ENCODE data around the gene TGFBI.

The TGFBI gene

DNA sequence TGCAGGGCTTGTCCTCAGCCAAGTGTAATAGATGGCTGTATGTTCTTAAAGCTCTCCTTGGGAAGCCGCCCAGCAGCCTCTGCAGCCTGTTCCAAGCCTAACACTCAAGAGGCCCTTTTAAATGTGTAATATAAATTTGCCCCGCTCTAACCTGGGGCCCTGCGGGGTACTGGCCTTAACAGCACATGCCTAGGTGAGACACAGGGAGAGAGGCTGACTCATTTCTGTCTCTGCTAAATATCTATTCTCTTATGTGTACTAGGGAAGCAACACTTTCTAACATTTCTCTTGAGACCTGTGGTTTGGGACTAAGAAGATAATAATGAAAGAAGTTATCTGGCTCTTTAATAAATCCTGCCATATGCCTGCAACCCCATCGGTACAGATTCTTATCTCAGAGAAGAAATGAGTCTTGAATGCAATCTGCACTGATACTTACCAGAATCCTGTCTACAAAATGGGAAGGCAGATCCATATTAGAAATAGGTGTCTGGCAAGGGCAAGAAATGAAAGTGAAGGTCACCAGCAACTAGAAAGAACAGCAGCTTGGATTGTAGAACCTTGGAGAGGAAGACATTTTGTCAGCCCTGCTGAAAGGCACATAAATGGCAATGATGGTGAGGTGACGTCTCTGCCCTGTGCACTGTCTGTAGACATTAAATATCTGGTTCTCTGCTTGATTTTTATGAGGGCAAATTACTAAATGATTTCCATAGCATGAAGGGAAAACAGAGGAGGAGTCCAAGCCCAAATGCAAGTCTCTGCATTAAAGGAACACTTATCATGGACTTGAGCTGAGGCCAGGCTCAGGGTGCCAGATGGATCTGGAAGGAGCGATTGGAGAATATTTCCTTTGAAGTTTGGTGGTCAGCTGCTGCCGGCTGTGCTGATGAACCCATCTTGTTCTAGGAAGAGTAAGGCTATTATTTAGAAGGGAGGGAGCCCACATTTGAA lies 14.5 kb upstream of the TGFBI start:
- no peaks in the 10 kb centered on the region for H3K9me3 Mint-ChIP-seq (ENCODE audit: low read depth)
- H3K36me3 Mint-ChIP-seq: no peaks in the 10 kb centered on the region
- H3K27ac Mint-ChIP-seq: no peak overlapping the region

DNA sequence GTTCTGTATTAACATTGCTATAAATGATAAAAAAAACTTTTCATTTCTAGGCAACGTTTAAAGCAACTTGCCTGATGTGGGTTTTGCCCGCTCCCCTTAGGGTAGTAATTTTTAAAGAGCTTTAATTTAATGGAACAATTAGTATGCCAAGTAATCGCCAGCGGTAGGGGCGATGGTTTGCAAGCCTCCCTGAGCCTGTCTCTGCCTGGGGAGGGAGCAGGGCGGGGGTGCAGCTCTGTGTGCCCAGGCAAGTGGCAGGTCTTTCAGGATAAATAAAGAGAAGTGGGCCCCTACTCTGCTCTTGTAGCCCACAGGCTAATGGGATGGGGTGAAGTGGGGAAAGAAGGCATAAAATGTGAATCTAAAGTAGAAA lies 13.8 kb upstream of the TGFBI start:
- H3K27me3 Mint-ChIP-seq: peaks cover 9% of the 10 kb centered on the region

More for the DNA sequence above, 14.5 kb upstream of the TGFBI start:
- peaks cover 9% of the 10 kb centered on the region for H3K27me3 Mint-ChIP-seq
- no peak overlapping the region for H3K4me3 Mint-ChIP-seq
- H3K4me1 Mint-ChIP-seq (ENCODE audit: low read depth): no peaks in the 10 kb centered on the region

DNA sequence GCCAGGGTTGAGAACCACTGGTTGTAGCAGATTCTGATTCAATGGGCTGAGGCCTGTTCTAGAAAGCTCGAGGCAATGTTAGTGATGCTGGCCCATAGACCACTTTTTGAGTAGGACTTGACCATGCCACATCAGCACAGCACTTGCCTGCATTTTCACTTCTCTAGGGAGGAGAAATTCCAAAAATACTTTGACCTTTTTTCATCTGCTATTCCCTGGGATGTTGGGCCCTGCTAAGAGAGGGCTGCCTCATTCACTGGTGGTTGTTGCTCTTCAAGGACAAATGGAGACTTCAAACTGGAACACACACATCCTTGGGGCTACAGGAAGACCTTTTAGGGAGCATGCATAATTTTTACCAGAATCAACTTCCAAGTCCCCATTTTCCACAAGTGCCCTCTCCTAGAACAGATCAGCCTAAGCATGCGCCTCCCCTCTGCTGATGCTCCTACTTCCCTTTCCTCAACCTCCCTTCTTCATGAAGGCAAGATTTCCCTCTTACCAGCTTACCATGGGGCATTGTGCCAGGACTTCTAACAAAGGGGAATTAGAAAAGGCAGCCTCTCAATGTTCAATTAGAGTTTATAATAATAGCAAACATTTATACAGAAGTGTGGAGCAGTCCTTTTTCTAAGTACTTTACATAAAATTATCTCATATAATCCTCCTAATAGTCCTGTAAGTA lies 12.7 kb upstream of the TGFBI start:
- no peaks in the 10 kb centered on the region for H3K9me3 Mint-ChIP-seq (ENCODE audit: low read depth)
- no peaks in the 10 kb centered on the region for H3K4me1 Mint-ChIP-seq (ENCODE audit: low read depth)
- H3K4me3 Mint-ChIP-seq: no peak overlapping the region
- H3K36me3 Mint-ChIP-seq: no peaks in the 10 kb centered on the region
- peaks cover 5% of the 10 kb centered on the region for H3K27me3 Mint-ChIP-seq
- no peak overlapping the region for H3K27ac Mint-ChIP-seq

More for the DNA sequence above, 13.8 kb upstream of the TGFBI start:
- Mint-ChIP-seq H3K36me3 (no peaks in the 10 kb centered on the region), H3K4me3 (no peak overlapping the region), H3K4me1 (ENCODE audit: low read depth) (no peaks in the 10 kb centered on the region), H3K27ac (no peak overlapping the region), H3K9me3 (ENCODE audit: low read depth) (no peaks in the 10 kb centered on the region)

DNA sequence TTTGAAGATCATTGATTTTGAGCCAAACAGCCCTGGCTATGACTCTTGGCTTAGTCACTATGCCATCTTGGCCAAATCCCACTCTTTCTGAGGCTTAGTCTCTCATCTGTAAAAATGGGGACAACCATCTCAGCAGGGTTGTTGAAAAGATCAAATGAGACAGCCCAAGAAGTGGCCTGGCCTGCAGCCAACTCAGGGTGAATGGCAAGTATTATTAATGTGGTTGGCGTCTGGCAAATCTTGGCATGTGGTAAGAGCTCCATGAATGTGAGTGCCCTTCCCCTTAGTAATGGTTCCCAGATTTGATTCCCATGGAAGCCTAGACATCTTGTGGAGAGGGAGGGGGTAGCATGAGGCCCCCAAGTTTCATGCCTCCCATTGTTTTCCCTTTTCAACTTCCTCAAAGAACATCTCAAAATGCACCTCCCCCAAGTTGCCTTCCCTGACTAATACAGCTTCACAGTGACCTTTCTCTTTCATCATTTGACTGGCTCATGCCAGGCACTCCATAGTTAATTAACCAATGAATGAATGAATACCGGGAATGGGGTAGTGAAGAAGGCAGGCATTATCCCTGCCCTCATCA lies 11.8 kb upstream of the TGFBI start:
- H3K27me3 Mint-ChIP-seq: peaks cover 5% of the 10 kb centered on the region
- H3K36me3 Mint-ChIP-seq: no peaks in the 10 kb centered on the region
- H3K4me3 Mint-ChIP-seq: no peak overlapping the region
- H3K27ac Mint-ChIP-seq: no peak overlapping the region
- H3K9me3 Mint-ChIP-seq (ENCODE audit: low read depth): no peaks in the 10 kb centered on the region
- no peaks in the 10 kb centered on the region for H3K4me1 Mint-ChIP-seq (ENCODE audit: low read depth)

DNA sequence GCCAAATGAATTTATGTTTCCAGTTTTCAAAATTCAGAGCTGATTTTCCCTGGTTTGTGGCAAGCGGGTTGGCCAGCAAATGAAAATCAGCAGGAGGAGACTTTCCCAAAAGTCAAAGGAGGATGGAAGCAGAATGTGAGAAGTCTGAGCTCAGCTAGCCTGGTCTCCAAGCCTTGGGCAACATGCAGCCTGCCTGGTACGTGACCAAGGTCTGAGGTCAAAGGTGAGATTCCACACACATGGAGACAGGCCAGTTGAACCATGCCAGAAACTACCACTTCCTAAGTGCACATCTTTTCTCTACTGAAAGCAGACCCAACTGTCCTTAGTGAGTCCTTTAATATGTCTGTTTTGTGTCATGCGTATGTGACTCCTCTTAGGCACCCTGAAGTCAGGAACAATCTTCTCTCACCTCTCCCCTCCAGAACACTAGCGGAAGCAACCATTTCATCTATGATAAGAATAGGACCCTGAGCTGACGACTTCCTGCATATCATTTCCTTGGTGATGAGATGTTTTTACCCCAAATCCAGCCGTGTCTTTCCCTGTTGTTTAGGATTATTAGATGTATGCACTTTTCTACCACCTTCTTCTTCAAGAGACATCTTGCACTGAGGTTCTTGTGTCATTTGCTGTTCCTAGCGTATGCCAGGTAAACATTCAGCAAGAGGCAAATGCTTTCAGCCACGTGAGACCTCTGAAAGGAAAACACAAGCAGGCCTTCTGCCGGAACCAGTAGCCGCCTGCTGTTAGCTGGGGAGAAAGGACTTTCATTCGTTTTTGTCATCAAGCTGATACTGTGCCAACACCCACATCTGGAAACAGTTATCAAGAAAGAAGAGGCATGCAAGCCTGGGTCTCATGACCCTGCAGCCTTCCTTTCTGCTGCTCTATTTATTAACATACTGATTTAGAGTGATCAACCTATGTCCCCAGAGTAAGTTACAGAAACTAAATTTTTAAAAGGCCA lies 9.7 kb upstream of the TGFBI start:
- H3K4me1 Mint-ChIP-seq (ENCODE audit: low read depth): no peaks in the 10 kb centered on the region
- H3K36me3 Mint-ChIP-seq: no peaks in the 10 kb centered on the region
- H3K4me3 Mint-ChIP-seq: no peak overlapping the region
- H3K27ac Mint-ChIP-seq: no peak overlapping the region
- no peaks in the 10 kb centered on the region for H3K9me3 Mint-ChIP-seq (ENCODE audit: low read depth)
- H3K27me3 Mint-ChIP-seq: peaks cover 6% of the 10 kb centered on the region

DNA sequence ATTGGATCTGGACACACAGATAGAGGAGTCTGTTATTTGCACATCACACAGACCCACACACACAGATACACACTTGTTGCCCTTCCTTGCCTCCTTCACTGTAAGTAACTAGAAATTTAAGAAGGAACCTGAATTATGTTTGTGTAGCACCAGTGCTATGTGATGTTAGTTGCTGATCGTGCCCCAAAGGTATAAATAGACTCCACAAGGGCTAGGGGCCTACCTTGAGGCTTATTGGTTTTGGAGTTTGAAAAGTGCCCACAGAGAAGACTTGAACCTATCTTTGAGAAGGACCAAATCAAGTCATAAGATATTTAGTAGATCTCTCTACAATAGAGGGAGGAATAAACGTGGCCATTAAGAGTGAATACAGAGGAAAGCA lies 8.8 kb upstream of the TGFBI start:
- Mint-ChIP-seq H3K4me3 (no peak overlapping the region), H3K27ac (no peak overlapping the region), H3K4me1 (ENCODE audit: low read depth) (no peaks in the 10 kb centered on the region), H3K9me3 (ENCODE audit: low read depth) (no peaks in the 10 kb centered on the region), H3K36me3 (no peaks in the 10 kb centered on the region), H3K27me3 (peaks cover 9% of the 10 kb centered on the region)

DNA sequence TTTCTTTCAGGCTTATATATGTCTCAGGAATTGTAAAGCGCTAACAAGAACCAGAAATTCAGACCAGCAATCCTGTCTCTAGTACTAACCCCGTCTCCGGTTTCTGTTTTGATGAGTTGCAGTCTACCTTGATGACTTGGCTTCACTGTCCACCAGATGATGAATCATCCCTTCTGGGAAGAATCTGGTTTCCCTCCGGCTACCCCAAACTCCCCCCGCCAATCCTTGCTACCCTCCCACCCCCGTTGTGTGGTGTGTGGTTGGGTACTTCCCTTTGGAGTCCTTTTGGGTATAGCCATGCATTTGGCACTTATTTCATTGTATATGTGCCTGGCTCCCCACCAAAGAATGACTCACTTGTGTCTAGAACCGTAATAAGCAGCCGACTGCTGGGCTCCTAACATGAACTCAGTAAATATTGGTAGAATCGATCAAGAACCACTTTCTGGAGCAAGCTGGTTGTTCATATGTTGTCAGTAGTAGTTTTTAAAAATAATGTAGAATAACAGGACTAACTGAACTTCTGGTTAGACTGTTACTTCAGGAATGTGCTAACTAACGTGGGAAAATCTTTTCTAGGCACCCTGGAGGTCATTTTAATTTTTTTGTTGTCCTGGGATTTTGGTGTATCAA lies 8.3 kb upstream of the TGFBI start:
- no peaks in the 10 kb centered on the region for H3K36me3 Mint-ChIP-seq
- peaks cover 9% of the 10 kb centered on the region for H3K27me3 Mint-ChIP-seq
- H3K4me3 Mint-ChIP-seq: no peak overlapping the region
- no peaks in the 10 kb centered on the region for H3K4me1 Mint-ChIP-seq (ENCODE audit: low read depth)
- no peak overlapping the region for H3K27ac Mint-ChIP-seq
- no peaks in the 10 kb centered on the region for H3K9me3 Mint-ChIP-seq (ENCODE audit: low read depth)

DNA sequence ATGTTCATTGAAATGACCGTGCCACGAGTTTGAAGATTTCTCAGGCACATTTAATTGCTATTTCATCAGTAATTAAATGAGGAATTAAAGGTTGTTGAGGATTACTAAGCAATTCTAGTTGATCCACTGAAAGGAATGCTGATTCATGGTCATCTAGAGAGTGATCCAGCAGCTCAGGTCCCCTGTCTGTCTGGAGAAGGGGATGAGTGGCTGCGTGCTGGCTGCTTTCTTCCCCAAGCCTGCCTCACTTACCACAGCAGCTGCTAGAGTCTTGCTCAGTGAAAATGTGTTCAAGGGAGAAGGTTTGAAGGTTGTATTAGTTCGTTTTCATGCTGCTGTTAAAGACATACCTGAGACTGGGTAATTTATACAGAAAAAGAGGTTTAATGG lies 7.8 kb upstream of the TGFBI start:
- H3K36me3 Mint-ChIP-seq: no peaks in the 10 kb centered on the region
- no peak overlapping the region for H3K27ac Mint-ChIP-seq
- H3K4me1 Mint-ChIP-seq (ENCODE audit: low read depth): no peaks in the 10 kb centered on the region
- peaks cover 9% of the 10 kb centered on the region for H3K27me3 Mint-ChIP-seq
- H3K4me3 Mint-ChIP-seq: no peak overlapping the region
- no peaks in the 10 kb centered on the region for H3K9me3 Mint-ChIP-seq (ENCODE audit: low read depth)

DNA sequence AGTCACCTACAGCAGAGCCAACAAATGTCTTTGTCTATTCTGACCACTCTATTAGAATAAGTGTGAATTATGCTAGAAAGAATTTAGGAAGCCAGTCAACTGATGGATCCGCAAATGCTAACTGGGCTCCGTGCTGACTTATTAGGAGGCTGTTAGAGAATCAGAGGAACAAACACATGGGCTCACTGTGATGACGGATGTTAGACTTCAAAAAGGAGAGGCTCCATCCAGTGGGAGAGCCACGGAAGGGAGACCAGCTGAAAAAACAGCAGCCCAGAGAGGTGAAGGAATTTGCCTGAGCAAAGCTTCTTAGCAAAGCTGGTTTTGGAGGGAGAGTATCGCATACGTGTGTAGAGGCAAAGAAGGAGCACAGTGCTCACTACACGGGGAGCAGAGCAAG lies 5.8 kb upstream of the TGFBI start:
- H3K4me1 Mint-ChIP-seq (ENCODE audit: low read depth): no peaks in the 10 kb centered on the region
- H3K9me3 Mint-ChIP-seq (ENCODE audit: low read depth): no peaks in the 10 kb centered on the region
- peaks cover 22% of the 10 kb centered on the region for H3K27me3 Mint-ChIP-seq
- H3K36me3 Mint-ChIP-seq: no peaks in the 10 kb centered on the region
- H3K4me3 Mint-ChIP-seq: no peak overlapping the region
- no peak overlapping the region for H3K27ac Mint-ChIP-seq

DNA sequence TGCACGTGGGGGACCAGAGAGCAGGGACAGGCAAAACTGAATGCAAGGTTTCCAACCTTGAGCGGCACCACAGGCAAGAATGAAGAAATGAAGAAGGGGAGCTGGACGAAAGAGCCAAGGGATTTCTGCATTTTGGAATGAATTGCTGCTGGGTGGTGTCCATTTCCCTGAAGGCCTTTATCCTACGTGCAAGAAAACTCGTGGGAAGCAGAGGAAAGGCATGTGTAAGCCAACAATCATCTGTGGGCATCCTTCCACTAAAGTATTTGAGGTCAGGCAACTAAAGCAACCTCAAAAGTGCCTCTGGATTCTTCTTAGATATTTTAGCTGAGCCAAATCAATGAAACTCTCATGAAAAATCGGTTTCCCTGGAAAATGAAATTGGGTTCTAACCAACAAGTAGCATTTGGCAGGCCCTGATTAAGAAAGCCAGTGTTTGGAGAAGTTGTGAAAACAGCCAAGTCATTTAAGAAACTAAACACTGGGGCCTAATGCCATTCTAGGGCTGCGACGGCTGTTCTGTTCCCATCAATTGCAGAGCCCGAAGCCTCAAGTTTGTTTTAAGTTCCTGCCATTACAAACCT lies 4.7 kb upstream of the TGFBI start:
- Mint-ChIP-seq H3K4me1 (ENCODE audit: low read depth) (no peaks in the 10 kb centered on the region), H3K36me3 (no peaks in the 10 kb centered on the region), H3K9me3 (ENCODE audit: low read depth) (no peaks in the 10 kb centered on the region), H3K27ac (no peak overlapping the region), H3K4me3 (no peak overlapping the region), H3K27me3 (peaks cover 23% of the 10 kb centered on the region)

DNA sequence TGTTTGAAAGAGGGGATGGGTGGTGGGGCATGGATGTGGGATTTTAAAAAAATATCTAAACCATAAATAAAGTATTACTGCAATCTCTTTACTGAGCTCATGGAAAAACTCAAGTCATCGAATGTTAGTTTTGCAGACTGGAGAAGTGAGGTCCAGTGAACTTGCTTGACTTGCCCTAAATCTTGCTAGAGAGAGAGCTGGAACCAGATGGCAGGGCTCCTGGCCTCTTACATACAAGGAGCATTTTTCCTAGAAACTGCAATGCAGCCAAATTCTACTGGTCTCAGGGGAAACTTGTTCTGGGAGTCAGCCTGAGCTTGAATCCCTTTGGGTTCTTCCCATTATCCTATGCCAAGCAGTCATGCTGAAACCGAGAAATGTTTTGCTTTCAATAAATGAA lies 2.9 kb upstream of the TGFBI start:
- Mint-ChIP-seq H3K27ac (no peak overlapping the region), H3K4me1 (ENCODE audit: low read depth) (no peaks in the 10 kb centered on the region), H3K9me3 (ENCODE audit: low read depth) (no peaks in the 10 kb centered on the region), H3K27me3 (peaks cover 23% of the 10 kb centered on the region), H3K36me3 (no peaks in the 10 kb centered on the region), H3K4me3 (no peak overlapping the region)

DNA sequence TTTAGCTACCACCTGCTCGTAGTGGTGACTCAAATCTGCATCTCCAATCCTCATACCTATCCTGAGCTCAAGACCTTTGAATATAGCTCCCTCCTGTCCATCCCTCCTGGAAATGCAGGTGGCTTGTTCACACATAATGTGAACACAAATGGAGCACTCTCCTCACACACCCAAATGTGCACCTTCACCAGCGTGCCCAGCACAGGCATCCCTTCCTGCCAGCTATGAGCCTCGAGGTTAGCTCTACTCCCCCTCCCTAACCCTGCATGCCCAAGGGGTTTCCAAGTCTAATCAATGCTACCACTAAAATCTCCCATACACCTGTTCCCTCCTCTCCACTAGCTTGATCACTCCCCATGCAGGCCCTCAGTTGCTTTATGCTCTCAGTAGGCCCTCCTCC lies 2.2 kb upstream of the TGFBI start:
- Mint-ChIP-seq H3K9me3 (ENCODE audit: low read depth) (no peaks in the 10 kb centered on the region), H3K4me3 (no peak overlapping the region), H3K27me3 (peaks cover 23% of the 10 kb centered on the region), H3K27ac (no peak overlapping the region), H3K36me3 (no peaks in the 10 kb centered on the region), H3K4me1 (ENCODE audit: low read depth) (no peaks in the 10 kb centered on the region)

DNA sequence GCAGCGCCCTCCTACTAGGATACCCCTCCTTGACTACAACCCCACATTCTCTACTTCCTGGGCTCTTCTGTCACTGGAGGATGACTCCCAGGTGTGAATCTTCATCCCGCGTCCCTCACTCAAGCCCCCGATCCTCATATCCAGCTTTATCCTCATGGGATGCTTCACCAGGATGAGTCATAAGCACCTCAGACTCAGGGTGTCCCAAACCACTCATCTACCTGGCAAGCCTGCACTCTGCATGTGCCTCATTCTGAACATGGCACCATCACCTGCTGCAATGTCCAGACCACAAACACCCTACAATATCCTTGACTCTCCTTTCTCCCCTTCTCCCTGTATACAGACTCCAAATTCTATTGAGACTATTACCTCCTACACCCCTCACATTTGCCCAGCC lies 1.5 kb upstream of the TGFBI start:
- H3K27ac Mint-ChIP-seq: no peak overlapping the region
- H3K4me3 Mint-ChIP-seq: no peak overlapping the region
- H3K36me3 Mint-ChIP-seq: no peaks in the 10 kb centered on the region
- no peaks in the 10 kb centered on the region for H3K9me3 Mint-ChIP-seq (ENCODE audit: low read depth)
- H3K27me3 Mint-ChIP-seq: peaks cover 23% of the 10 kb centered on the region
- no peaks in the 10 kb centered on the region for H3K4me1 Mint-ChIP-seq (ENCODE audit: low read depth)

DNA sequence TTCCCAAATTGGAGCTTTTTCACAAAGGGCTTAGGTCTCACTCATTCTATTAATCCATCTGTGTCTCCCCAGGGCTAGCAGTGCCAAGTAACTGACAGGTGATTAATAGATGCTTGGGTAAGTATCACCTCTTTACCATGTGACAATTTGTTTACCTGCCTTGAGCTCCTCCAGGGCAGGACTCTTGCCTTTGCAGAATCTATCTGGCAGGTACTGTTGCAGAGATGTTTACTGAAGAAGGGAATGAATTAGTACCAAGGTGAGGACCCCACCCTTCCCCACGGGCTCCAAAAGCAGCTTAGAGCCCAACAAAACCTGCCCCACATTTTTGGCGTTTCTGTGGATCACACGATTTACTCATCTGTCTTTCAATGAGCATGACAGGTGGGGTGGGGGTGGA lies 698 bp upstream of the TGFBI start:
- Mint-ChIP-seq H3K4me3 (no peak overlapping the region), H3K4me1 (ENCODE audit: low read depth) (no peaks in the 10 kb centered on the region), H3K9me3 (ENCODE audit: low read depth) (no peaks in the 10 kb centered on the region), H3K27ac (no peak overlapping the region), H3K36me3 (no peaks in the 10 kb centered on the region), H3K27me3 (peaks cover 21% of the 10 kb centered on the region)

Measured in activated naive CD8-positive, alpha-beta T cell (primary cell).